GM18951 (cell line): ENCODE results near the gene CDC14C.
"Not testable (repeated sequence)": the region's sequence is repeated elsewhere in the genome, so short reads cannot be mapped to it uniquely, and the experiment has no call there.

Source experiments
- POLR2A ChIP-seq: IDR thresholded peaks from 4 replicates; pipeline ENCODE4 v1.6.1; 2011; ENCODE audit warnings: mild to moderate bottlenecking; ENCODE audit not compliant: insufficient read length, insufficient read depth; ENCODE audit errors: extremely low read depth
- in situ Hi-C: fragments of 300-500 bp; cut with MboI; formaldehyde crosslinking; loops from one replicate; pipeline ENCODE4 v1.12.0; 2022; ENCODE audit warnings: low sequenced_read_pairs, mixed read lengths, inconsistent platforms; ENCODE audit not compliant: unreplicated experiment

The CDC14C gene

DNA sequence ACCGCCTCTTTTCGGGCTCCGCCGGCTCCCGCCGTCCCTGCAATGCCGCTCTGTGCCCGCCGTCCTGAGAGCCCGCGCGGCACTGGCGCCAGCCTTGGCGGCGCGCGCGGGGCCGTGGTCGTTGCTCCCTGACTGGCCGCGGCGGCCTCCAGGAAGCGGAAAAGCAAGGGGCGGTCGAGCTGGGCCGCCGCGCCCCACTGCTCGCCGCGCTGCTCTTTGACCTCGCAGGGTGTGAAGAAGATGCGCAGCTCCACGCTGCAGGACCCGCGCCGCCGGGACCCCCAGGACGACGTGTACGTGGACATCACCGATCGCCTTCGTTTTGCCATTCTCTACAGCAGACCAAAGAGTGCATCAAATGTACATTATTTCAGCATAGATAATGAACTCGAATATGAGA is at the start of gene CDC14C:
Gene CDC14C (plus strand): TSS at position 115 of the 400 bp plus-strand sequence. CDS start 126 bp downstream, at position 241.
- in situ Hi-C loops, result no loop called here
- TF ChIP-seq POLR2A, result no peak

DNA sequence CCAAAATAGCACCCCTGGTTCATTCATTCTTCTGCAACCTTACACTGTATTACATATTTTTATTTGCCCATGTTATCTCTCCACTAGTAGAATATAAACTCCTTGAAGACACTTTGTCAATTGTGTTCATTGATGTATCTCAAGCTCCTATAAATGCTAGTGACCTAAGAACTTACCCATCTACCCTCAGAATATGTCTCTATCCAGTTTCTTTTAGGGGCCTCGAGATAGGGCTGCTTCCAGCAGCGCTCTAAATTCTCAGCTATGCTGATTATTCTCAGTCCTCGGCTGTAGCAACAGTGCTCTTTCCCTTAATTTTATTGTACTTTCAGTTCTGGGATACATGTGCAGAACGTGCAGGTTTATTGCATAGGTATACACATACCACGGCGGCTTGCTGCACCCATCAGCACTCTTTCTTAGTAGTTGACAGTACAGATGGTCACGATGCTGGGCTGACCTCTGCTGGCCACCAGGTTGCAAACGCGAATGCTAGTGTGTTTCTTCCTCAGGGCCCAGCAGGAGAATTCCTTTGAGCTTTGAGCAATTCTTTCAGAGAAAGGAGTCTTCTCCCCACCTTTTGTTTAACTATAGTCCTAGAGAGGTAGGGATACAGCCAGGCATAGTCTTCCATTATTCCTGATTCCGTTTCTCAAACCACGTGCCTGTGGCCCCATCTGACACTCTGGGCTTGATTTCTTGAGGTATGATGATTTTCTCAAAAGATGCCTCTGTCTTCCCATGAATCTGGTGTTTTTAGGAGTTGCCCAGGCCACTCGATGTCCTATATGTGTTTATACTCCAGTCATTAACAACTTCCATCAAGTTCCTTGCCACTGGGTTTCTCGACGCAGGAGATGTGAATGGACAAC is 49.1 kb upstream of the CDC14C start:
- TF ChIP-seq POLR2A, result no peak
- in situ Hi-C loops, result no loop called here

GRCh38 chr7:48876087-48876486 is 48.3 kb upstream of the CDC14C start:
- no peak for TF ChIP-seq POLR2A
- in situ Hi-C loops, result no loop called here

GRCh38 chr7:48880851-48881250 is 43.5 kb upstream of the CDC14C start:
- in situ Hi-C loops, result no loop called here
- no peak for TF ChIP-seq POLR2A

- no peak for TF ChIP-seq POLR2A
- in situ Hi-C loops, result no loop called here
These were observed 36.8 kb upstream of the CDC14C start for GRCh38 chr7:48887500-48887899.

GRCh38 chr7:48894574-48894973 is 29.8 kb upstream of the CDC14C start:
- in situ Hi-C loops, result no loop called here
- TF ChIP-seq POLR2A, result no peak

DNA sequence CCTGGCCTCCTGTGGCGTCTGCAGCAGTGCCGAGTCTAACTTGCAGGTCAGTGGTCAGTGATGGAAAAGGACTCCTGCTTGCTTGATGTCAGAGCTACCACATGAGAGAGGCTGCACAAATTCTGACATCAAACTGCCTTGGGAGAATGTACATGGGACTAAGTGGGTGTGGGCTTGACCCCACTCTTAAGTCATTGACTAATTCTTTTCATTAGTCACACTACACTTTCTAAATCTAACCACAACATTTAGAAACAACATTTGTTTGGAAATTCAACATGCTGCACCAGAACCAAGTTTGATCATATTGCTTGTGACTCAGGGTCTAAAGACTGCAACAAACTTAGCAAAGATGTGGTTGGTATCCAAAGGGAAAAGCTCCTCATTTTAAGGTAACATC is 24.4 kb upstream of the CDC14C start:
- in situ Hi-C loops, result no loop called here
- TF ChIP-seq POLR2A, result no peak

DNA sequence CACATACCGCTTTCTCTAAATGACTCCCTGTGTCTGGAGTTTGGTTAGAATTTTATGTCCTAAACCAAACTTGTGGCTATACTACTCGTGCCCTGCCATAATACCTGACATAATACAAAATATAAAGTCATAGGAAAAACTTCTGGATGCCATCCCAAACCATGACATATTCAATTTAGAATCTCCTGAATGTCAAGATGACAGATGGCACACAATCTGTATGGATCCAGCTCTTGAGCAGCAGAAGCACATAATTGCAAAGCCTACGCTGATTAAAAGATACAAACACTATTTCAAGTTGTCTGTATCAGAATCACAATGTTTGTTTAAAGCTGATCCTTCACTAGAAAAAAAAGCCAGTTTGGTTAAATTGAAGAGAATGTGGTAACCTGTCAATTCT is 22.4 kb upstream of the CDC14C start:
- TF ChIP-seq POLR2A, result no peak
- in situ Hi-C loops, result no loop called here

- TF ChIP-seq POLR2A, result no peak
- in situ Hi-C loops, result no loop called here
These were observed 19.4 kb upstream of the CDC14C start for GRCh38 chr7:48904975-48905374.

DNA sequence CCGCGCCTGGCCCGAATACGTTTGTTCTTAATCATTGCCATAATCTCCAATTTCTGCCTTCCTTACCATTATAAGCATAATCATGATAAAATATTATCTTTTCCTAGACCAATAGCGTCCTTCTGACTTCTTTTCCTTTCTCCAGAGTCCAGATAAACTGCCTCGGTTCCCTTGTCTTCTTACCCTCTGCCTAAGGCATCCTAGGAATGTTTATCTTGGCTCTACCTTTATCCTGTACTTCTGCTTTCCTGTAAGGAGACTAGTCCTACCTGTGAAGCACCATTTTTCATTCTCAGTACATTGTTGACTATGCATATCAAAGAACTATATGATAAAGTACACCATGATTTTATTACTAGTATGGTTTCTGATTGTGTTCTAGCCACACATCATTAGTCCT is 18.7 kb upstream of the CDC14C start:
- in situ Hi-C loops, result not testable (repeated sequence)

DNA sequence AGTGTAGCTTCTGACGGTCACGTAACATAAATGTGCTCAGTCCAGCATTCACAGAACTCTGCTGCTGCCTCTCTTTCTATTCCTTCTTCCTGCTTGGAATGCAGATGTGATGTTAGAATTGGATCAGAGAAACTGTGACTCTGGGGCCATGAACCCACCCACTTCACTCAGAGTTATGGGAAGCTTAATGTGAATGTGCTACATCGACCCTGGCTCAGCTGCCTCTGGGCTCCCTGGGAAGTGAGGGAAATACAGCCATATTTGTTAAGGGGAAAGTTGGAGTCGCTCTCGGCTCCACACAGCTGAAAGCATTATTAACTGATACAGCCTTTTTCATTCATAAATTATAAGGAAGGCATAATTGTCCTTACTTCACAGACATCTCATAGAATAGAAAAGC is 14.5 kb upstream of the CDC14C start:
- in situ Hi-C loops, result loop anchor here (10.0 kb wide), 1 partner anchor 55 kb away; no protein-coding TSS in a partner anchor

GRCh38 chr7:48931481-48931880 is 7.1 kb downstream of the CDC14C start:
- in situ Hi-C loops, result no loop called here

DNA sequence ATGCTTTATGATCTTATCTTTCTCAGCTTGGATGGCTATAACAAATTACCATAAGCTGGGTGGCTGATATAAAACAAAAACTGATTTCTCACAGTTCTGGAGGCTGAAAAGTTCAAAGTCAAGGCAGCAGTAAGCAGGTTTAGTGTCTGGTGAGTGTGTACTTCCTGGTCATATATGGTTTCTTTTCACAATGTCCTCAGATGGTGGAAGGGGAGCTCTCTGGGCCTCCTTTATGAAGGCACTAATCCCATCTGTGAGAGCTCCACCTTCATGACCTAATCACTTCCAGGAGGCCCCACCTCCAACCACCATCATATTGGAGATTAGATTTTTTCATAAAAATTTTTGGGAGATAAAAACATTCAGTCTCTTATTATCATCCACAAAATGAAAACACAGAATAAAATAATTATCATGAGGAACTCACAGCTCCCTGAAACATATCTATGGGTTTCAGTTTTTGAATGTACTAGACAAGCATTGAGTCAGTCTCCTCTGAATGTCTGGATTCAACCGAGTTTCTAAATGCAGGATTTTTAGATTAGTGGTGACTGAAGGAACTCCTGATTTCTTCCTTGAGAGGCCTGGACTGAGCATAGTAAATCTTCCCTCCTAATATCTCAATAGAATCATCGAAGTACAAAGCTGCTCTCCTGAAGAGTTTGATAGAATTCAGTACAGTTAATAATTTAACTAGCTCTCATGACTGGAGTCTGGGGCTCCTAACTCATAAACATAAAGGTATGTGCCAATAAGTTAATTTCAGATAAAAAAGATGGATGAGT is 8.0 kb downstream of the CDC14C start:
- in situ Hi-C loops, result no loop called here
- no peak for TF ChIP-seq POLR2A

More at GRCh38 chr7:48931481-48931880, 7.1 kb downstream of the CDC14C start:
- TF ChIP-seq POLR2A, result no peak

- TF ChIP-seq POLR2A, result no peak
- in situ Hi-C loops, result no loop called here
These were observed 9.3 kb downstream of the CDC14C start for GRCh38 chr7:48933549-48934085.
